HG03066 (cell line): ENCODE results near the gene C4A.
"Not testable (repeated sequence)": the region's sequence is repeated elsewhere in the genome, so short reads cannot be mapped to it uniquely, and the experiment has no call there.

Experiments
- ATAC-seq: cut with Tn5 transposase; IDR thresholded peaks from one replicate; pipeline ENCODE4 v1.9.1; 2021; ENCODE audit warnings: low read depth; ENCODE audit not compliant: unreplicated experiment

Gene C4A

GRCh38 chr6:32014547-32014946 is 32.7 kb downstream of the C4A start, which contains the start of gene C4B:
Gene C4B (plus strand): TSS chr6:32014795. CDS start chr6:32014846, 51 bp downstream.
- ATAC-seq, result not testable (repeated sequence)

GRCh38 chr6:32022100-32022499 is 40.2 kb downstream of the C4A start:
- not testable (repeated sequence) for ATAC-seq

- ATAC-seq, result not testable (repeated sequence)
These were observed 46.8 kb downstream of the C4A start for GRCh38 chr6:32028631-32029030.

- not testable (repeated sequence) for ATAC-seq
These were observed 47.7 kb downstream of the C4A start for GRCh38 chr6:32029553-32029952.

GRCh38 chr6:32035283-32036013 is 53.6 kb downstream of the C4A start:
- not testable (repeated sequence) for ATAC-seq

GRCh38 chr6:32037136-32037535 is 55.3 kb downstream of the C4A start:
- not testable (repeated sequence) for ATAC-seq

GRCh38 chr6:32037598-32038524 is 56.0 kb downstream of the C4A start, which contains the start of gene CYP21A2:
Gene CYP21A2 (plus strand): TSS chr6:32038415. CDS start chr6:32038423, 8 bp downstream.
- not testable (repeated sequence) for ATAC-seq

- not testable (repeated sequence) for ATAC-seq
These were observed 57.0 kb downstream of the C4A start for GRCh38 chr6:32038878-32039277.

GRCh38 chr6:32039321-32040274 is 57.7 kb downstream of the C4A start:
- not testable (repeated sequence) for ATAC-seq

- ATAC-seq, result not testable (repeated sequence)
These were observed 58.6 kb downstream of the C4A start for GRCh38 chr6:32040299-32041049.

- ATAC-seq, result not testable (repeated sequence)
These were observed 59.1 kb downstream of the C4A start for GRCh38 chr6:32041050-32041321.

GRCh38 chr6:32041385-32041784 is 59.5 kb downstream of the C4A start:
- not testable (repeated sequence) for ATAC-seq

GRCh38 chr6:32042276-32042675 is 60.4 kb downstream of the C4A start:
- ATAC-seq, result not testable (repeated sequence)

GRCh38 chr6:32043589-32044380 is 61.9 kb downstream of the C4A start:
- not testable (repeated sequence) for ATAC-seq

- not testable (repeated sequence) for ATAC-seq
These were observed 63.1 kb downstream of the C4A start for GRCh38 chr6:32044916-32045315.

- ATAC-seq, result no peak
These were observed 64.1 kb downstream of the C4A start for GRCh38 chr6:32045811-32046449.

- ATAC-seq, result no peak
These were observed 64.7 kb downstream of the C4A start for GRCh38 chr6:32046450-32047083.

- no peak for ATAC-seq
These were observed 65.2 kb downstream of the C4A start for GRCh38 chr6:32047084-32047478.
